HG02678 (cell line): Measurements from ENCODE around the gene ASPSCR1.

ENCODE experiments used
- ATAC-seq: cut with Tn5 transposase; IDR thresholded peaks from one replicate; pipeline ENCODE4 v1.9.1; 2021; ENCODE audit warnings: mild to moderate bottlenecking, moderate library complexity; ENCODE audit not compliant: unreplicated experiment

ASPSCR1 gene

GRCh38 chr17:82010575-82011525, 33.4 kb downstream of the ASPSCR1 start:
- no peak for ATAC-seq

DNA sequence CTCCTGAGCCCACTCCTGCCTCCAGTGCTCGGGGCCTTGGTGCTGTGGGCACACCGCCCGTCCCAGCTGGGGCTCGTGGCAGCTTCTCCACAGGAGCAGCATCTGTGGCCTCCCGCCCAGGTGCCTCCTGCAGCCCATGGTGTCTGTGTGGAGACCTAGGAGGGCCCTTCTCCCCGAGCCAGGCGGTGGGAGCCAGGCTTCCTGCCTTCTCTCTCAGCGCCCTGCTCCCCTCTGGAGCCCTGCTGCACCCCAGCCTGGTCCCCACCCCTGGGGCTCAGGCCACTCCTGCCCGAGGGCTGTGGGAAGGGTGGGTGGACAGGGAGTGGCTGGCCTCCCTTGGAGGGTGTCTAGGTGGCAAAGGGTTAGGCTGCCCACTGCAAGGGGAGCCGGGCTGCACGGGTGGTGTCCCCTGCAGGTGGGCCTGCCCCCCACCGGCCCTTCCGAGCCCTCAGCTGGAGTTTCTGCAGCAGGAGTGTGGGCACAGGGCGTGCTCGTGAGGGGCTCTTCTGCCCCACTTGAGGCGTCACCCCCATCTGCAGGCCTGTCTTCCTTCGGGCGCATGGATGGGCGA, 34.3 kb downstream of the ASPSCR1 start:
- ATAC-seq = no peak

DNA sequence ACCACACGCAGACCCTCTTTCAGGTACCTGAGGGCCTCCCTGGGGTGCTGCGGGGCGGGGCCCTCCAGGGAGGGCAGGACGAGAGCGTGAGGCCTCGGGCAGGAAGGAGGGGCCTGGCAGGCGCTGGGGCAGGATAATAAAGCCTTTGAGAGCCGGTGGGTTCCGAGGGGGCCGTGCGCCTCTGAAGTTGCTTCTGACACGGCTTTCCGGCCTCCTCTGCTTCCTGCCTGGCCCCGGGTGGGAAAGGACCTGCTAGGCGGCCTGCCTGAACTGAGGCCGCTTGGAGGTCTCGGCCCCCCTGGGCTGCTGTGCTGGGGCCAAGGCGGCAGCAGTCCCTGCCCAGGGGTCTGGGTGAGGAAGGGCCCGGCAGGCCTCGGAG, 34.8 kb downstream of the ASPSCR1 start:
- ATAC-seq = no peak

GRCh38 chr17:82012640-82013295, 35.3 kb downstream of the ASPSCR1 start:
- no peak for ATAC-seq

DNA sequence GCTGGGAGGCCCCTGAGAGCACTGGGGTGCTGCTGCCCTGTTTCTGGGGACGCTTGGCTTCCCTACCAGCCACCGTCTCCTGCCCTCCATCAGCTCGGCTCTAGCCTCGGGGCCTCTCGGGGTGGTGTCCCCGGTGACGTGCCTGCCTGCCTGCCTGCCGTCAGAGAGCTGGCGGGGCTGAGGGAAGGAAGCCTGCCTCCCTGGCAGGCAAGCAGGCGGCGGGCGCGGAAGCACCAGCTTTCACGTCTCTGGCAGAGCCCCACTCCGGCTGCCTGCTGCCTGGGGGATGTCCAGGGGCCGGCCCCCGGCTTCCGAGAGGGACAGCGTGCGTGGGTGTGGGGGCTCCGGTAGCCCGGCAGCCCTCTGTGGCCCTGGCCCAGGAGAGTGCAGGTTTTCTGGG, 35.9 kb downstream of the ASPSCR1 start:
- ATAC-seq = no peak

GRCh38 chr17:82013772-82014321, 36.4 kb downstream of the ASPSCR1 start:
- ATAC-seq = no peak

GRCh38 chr17:82014432-82014831, 37.0 kb downstream of the ASPSCR1 start:
- no peak for ATAC-seq

- ATAC-seq = no peak
Measured at GRCh38 chr17:82014971-82015310, 37.5 kb downstream of the ASPSCR1 start.

GRCh38 chr17:82015311-82015971, 38.0 kb downstream of the ASPSCR1 start:
- ATAC-seq = no peak

GRCh38 chr17:82016061-82016874, 38.8 kb downstream of the ASPSCR1 start:
- ATAC-seq = no peak

DNA sequence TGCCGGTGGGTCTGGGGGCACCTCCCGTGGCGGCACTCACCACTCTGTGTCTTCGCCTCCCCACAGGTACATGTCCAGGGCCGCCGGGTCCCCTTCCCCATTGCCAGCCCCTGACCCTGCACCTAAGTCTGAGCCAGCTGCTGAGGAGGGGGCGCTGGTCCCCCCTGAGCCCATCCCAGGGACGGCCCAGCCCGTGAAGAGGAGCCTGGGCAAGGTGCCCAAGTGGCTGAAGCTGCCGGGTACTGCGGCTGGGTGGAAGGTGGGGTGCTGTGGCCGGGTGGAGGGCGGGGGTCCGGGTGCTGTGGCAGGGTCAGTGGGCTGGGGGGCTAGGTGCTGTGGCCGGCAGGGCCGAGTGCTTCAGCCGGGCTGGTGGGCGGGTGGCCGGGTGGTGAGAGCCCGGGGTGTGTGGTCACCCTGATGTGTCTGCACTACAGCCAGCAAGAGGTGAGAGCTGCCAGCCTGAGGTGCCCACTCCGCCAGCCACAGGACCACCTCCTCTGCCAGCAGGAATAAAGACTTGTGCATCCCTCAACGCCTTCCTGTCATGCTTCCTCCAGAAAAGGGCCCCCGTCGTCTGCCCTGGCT, 39.5 kb downstream of the ASPSCR1 start:
- no peak for ATAC-seq

DNA sequence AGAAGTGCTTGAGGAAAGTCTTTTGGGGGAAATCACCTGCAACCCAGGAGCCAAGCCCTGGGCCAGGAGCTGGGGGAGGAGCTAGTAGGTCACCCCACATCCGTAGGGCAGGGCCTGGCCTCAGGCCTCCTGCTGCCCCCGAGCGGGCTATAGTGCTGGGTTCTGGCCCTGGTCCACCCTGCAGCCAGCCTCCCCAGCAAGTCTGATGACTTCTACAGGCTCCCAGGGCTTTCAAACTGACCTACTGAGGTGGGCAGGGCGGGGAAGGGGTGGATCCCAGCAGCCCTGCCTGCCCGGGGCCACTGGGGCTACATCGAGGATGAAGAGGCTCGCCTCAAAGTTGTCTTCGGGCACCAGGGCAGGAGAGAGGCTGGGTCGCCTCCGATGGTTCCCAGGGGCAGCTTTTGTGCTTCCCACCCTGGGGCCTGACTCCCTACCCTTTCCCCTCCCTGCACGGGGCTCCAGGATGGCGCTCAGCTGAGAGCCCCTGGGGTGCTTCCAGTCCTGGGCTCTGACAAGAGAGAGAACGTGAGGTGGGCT, 40.3 kb downstream of the ASPSCR1 start:
- ATAC-seq = no peak

- no peak for ATAC-seq
Measured at GRCh38 chr17:82018152-82018988, 40.9 kb downstream of the ASPSCR1 start.

GRCh38 chr17:82018989-82019689, 41.7 kb downstream of the ASPSCR1 start:
- ATAC-seq = no peak

DNA sequence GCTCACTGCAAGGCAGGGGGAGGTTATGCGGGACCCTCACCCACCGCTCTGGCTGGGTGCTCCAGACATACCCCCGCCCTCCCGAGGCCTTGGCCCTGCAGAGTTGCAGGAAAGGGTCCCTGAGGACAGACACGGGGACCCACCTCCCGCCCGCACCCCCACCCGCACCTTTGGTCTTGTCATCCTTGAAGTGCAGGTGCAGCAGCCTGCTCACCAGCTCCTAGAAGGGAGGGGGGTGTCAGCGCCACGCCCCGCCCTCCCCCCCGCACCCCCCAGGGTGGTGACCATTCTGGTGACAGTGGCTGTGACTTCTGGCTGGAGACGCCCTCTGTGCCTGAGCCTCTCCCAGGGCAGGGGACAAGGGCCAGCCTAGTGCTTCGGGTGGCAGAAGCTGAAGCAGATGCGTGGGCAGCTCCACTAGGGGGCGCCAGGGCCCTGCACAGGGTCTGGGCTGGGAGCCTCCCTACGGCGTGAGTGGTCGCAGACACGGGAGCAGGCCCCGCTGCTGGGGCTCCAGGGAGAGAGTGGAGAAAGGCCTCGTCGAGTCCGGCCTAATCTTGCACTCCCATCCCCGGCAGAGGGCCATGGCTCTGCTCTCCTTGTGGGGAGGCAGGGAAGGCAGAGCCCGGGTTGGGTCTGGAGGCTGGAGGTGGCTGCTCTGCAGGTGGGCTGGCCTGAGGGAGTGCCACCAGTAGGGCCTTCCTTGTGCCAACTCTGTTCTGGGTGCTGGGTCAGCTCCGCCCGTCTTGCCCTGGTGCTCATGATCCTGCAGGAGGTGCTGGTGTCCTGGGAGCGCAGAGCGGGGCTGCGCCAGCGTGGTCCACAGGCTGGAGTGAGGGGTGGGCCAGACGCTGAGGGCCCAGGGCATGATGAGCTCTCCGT, 42.5 kb downstream of the ASPSCR1 start:
- no peak for ATAC-seq

- no peak for ATAC-seq
Measured at GRCh38 chr17:82020572-82021106, 43.2 kb downstream of the ASPSCR1 start.
